Measurements from ENCODE around the gene NLK. TPM values are rescaled to one million over a fixed set of nuclear protein-coding genes. Genes with fewer than 3 reads are reported as not detected.
"Not testable (repeated sequence)": the region's sequence is repeated elsewhere in the genome, so short reads cannot be mapped to it uniquely, and the experiment has no call there.

Gene NLK
- total RNA-seq, 2 experiments from 2014 or later, result 12.8 to 14.4 TPM

DNA sequence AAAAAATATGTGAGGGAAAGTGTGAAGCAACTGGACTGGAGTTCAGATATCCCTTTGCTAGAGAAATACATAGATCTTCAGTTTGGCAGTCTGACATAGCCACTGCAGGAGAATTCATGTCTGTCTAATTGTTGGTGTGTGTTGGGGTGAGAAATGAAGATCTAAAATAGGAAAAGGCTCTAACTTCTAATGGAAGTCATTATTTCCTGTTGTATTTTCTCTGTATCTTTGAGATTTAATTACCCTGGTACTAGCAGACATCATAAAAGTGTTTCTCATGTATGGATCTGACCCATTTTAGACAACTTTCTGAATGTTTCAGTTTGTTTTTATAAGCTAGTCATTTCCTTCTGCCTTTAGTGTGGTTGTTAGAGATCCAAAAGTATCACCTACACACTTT is 128.3 kb downstream of the NLK start:
- no peak overlapping the region for H3K4me3 Mint-ChIP-seq
- ATAC-seq (ENCODE audit: low read depth) (no peak), DNase-seq (no peak)
- H3K9me3 Mint-ChIP-seq, result no peaks in the 10 kb centered on the region
- no peak overlapping the region for H3K27ac Mint-ChIP-seq
- H3K36me3 Mint-ChIP-seq, result peaks cover 22% of the 10 kb centered on the region
- peaks cover 13% of the 10 kb centered on the region for H3K4me1 Mint-ChIP-seq
- no peaks in the 10 kb centered on the region for H3K27me3 Mint-ChIP-seq
- POLR2A ChIA-PET, result no interaction called here

DNA sequence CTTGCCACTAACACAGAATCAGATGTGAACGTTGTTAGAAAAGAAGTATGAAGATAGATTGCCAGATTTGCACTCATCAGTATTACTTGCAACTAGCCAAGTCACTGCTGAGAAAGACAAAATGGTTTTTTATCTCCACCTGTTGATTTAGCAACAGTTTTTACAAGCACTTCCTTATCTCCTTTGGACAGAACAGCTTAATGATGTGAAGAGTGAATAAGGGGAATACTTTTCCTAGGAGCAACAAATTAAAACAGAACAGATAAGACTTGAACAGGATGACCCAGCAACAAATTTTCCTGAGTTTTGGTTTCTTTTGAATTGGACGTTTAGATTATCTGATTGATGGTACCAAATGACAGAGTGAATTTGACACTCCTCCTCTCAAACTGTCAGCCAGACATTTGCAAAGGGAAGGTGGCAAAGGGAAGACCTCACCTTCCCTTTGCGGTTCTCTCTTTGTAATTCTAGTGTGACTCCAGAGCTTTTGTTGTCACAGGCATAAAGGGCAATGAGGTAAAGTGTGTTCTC is 130.6 kb downstream of the NLK start:
- peaks cover 22% of the 10 kb centered on the region for H3K36me3 Mint-ChIP-seq
- H3K27me3 Mint-ChIP-seq, result no peaks in the 10 kb centered on the region
- no peak overlapping the region for H3K4me3 Mint-ChIP-seq
- POLR2A ChIA-PET, result no interaction called here
- no peak overlapping the region for H3K27ac Mint-ChIP-seq
- H3K4me1 Mint-ChIP-seq, result peaks cover 13% of the 10 kb centered on the region
- ATAC-seq (ENCODE audit: low read depth), result no peak
- no peak for DNase-seq
- H3K9me3 Mint-ChIP-seq, result no peaks in the 10 kb centered on the region

DNA sequence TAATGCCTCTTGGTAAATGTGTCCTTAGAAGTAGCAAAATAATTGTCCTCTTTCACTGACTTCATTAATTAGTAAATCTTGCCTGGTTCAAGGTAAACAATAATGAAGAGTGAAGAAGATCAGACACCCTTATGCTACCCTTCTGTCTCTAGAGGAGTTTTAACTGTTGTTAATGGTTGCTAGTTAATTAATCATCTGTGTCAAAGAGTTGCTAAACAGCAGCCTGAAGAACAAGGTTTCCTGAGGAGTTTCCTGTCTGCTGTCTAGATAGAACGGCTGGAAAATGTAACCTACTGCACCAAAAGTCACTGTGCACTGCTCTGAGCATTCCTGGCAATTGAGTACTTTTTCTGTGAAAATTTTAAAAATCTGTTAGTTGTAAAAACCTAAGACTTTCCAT is 131.3 kb downstream of the NLK start:
- ATAC-seq (ENCODE audit: low read depth), result no peak
- H3K27ac Mint-ChIP-seq, result no peak overlapping the region
- H3K4me3 Mint-ChIP-seq, result no peak overlapping the region
- H3K4me1 Mint-ChIP-seq, result peaks cover 13% of the 10 kb centered on the region
- POLR2A ChIA-PET, result no interaction called here
- no peaks in the 10 kb centered on the region for H3K27me3 Mint-ChIP-seq
- no peak for DNase-seq
- H3K36me3 Mint-ChIP-seq, result peaks cover 17% of the 10 kb centered on the region
- no peaks in the 10 kb centered on the region for H3K9me3 Mint-ChIP-seq

DNA sequence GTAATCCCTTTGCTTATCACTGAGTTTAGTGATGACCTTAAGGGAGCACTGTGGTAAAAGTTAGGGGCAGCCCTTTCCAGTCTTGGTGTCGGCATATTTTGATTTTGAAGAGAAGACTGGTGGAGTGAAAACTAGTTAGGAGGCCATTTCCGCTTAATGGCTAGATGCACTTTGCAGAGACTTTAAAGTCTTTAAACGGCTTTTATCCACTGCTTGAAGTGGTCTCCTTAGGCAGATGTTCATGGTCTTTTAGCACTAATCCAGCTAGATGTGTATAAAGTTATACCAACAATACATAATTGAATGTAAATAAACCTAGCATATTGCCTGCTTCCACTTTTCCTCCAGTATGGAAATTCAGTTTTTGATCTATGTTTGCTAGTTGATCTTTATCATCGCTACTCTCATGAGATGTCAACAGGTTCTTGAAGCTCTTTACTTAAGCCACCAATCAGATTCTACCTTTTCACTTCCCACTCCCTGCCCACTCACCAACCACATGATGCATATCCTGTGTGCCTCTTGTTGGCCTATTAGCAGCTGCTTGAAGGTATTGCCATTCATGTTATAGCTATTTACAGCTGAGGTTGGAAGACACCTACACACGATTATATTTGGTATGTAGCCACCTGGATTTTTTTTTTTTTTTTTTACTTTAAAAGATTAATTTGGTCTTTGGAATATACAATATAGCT is 132.0 kb downstream of the NLK start:
- no peak overlapping the region for H3K4me3 Mint-ChIP-seq
- peaks cover 17% of the 10 kb centered on the region for H3K36me3 Mint-ChIP-seq
- peak overlapping the region; percentile 58 for H3K27ac Mint-ChIP-seq
- no peaks in the 10 kb centered on the region for H3K9me3 Mint-ChIP-seq
- no peaks in the 10 kb centered on the region for H3K27me3 Mint-ChIP-seq
- POLR2A ChIA-PET, result interaction anchor here (0.7 kb wide), 1 partner anchor 401 kb away, joined by 3 read pairs; no protein-coding TSS in a partner anchor
- ATAC-seq (ENCODE audit: low read depth) (peak; percentile 79), DNase-seq (no peak)
- peaks cover 13% of the 10 kb centered on the region for H3K4me1 Mint-ChIP-seq

DNA sequence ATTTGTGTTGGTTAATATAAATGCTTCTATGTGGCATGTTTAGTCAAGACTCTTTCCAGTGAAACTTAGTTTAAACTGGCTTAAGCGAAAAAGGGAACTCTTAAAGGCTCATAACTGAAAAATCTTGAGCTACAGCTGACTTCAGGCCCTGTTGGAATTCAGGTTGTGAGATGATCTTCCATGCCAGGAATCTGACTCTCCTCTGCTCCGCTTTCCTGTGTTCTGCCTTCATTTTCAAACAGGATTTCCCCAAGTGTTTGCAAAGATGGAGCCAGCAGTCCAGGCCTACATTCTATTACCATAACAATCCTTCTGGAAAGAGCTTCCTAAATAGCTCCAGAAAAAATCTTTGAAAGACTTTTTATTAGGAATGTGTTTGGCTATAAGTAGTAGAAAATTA is 134.9 kb downstream of the NLK start:
- H3K9me3 Mint-ChIP-seq, result no peaks in the 10 kb centered on the region
- no peak overlapping the region for H3K4me3 Mint-ChIP-seq
- H3K27me3 Mint-ChIP-seq, result no peaks in the 10 kb centered on the region
- peaks cover 12% of the 10 kb centered on the region for H3K36me3 Mint-ChIP-seq
- no peak for DNase-seq
- ATAC-seq (ENCODE audit: low read depth), result no peak
- H3K4me1 Mint-ChIP-seq, result peaks cover 21% of the 10 kb centered on the region
- H3K27ac Mint-ChIP-seq, result no peak overlapping the region
- POLR2A ChIA-PET, result no interaction called here

DNA sequence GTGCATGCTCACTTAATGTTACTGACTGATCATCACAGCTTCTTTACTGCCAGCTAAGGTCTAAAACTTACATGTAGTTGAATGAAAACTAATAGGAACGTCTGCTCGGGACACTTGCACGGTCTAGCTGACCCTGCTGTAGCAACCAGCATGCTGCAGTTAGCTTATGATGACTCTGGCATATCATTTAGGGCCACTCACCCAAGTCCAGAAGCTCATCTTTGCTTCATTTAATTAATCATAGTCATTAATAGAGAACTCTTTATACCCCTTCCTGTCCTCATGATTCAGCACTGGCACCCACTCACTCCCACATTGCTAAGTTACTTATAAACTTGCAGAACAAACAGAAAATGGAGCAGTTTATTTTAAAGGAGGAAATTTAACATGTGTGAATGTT is 136.3 kb downstream of the NLK start:
- no peak for ATAC-seq (ENCODE audit: low read depth)
- Mint-ChIP-seq H3K36me3 (peaks cover 2% of the 10 kb centered on the region), H3K4me3 (no peak overlapping the region), H3K27me3 (no peaks in the 10 kb centered on the region), H3K9me3 (no peaks in the 10 kb centered on the region), H3K4me1 (peaks cover 12% of the 10 kb centered on the region), H3K27ac (no peak overlapping the region)
- no peak for DNase-seq
- POLR2A ChIA-PET, result no interaction called here

DNA sequence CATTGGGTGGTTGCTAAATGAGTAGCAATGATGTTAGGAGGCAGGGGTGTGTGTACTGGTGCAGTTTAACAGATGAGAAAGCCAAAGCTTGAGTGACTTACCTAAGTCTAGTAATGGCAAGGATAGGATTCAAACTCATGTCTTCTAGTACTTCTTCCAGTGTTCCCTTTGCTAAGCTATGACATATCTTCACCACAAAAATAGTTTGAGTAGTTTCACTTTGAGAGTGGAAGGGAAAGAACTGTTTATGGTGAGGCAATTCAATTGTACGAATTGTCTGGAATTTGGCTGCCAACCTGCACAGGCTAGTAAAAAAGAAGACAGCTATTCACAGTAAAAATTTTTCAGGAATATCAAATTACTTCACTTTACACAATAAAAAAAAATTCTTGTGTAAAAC is 138.0 kb downstream of the NLK start:
- Mint-ChIP-seq H3K4me1 (peaks cover 7% of the 10 kb centered on the region), H3K36me3 (peaks cover 3% of the 10 kb centered on the region), H3K9me3 (no peaks in the 10 kb centered on the region), H3K27ac (no peak overlapping the region), H3K4me3 (no peak overlapping the region), H3K27me3 (no peaks in the 10 kb centered on the region)
- POLR2A ChIA-PET, result no interaction called here
- DNase-seq (no peak), ATAC-seq (ENCODE audit: low read depth) (no peak)

DNA sequence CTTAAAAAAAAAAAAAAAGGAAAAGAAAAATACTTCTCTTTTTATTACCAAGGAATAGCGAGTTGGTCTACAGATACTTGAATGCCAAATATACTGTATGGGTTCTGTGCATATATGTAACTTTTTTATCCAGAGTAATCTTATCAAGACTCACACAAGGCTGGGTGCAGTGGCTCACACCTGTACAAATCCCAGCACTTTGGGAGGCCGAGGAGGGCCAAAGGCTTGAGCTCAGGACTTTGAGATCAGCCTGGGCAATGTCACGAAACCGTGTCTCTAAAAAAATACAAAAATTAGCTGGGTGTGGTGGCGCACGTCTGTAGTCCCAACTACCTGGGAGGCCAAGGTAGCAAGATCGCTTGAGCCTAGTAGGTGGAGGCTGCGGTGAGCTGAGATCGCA is 139.1 kb downstream of the NLK start:
- Mint-ChIP-seq H3K36me3 (peaks cover 14% of the 10 kb centered on the region), H3K27me3 (no peaks in the 10 kb centered on the region), H3K27ac (no peak overlapping the region), H3K9me3 (peaks cover 8% of the 10 kb centered on the region), H3K4me3 (no peak overlapping the region), H3K4me1 (peaks cover 7% of the 10 kb centered on the region)
- POLR2A ChIA-PET, result no interaction called here
- ATAC-seq (ENCODE audit: low read depth) (no peak), DNase-seq (no peak)

DNA sequence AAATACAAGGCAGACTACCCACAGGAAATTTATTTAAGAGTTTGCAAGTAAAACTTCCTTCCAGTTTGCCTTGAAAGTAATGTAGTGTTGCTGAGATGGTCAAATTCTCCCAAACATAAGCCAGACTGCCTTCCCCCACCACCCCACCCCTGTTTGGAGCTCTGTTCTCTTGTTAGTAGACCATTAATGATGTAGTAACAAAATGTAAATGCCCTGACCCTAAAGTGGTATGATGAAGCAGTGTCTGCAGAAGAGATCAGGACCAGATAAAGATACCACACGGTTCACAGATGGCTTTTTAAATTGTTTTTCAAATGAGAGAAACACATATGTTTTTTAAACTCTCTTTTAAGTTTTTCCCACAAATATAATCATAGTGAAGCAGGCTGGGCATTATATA is 140.1 kb downstream of the NLK start:
- Mint-ChIP-seq H3K4me1 (peaks cover 7% of the 10 kb centered on the region), H3K27ac (no peak overlapping the region), H3K27me3 (no peaks in the 10 kb centered on the region), H3K4me3 (no peak overlapping the region), H3K9me3 (peaks cover 9% of the 10 kb centered on the region), H3K36me3 (peaks cover 18% of the 10 kb centered on the region)
- POLR2A ChIA-PET, result no interaction called here
- ATAC-seq (ENCODE audit: low read depth) (no peak), DNase-seq (no peak)

DNA sequence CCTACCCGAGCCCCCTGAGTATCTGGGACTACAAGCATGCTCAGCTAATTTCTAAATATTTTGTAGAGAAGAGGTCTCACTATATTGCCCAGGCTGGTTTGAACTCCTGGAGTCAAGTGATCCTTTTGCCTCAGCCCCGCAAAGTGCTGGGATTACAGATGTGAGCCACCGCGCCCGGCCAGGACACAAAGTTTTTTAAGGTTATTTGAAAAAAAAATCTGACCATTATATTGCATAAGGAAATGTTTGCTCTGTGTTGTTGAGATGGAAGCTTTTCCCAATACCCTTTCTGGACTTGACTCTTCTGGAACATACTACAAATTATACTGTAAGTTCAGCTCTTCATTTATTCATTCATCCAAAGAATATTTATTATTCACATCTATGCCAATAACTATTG is 143.2 kb downstream of the NLK start:
- POLR2A ChIA-PET, result no interaction called here
- ATAC-seq (ENCODE audit: low read depth), result no peak
- no peak overlapping the region for H3K4me3 Mint-ChIP-seq
- H3K4me1 Mint-ChIP-seq, result no peaks in the 10 kb centered on the region
- H3K27me3 Mint-ChIP-seq, result no peaks in the 10 kb centered on the region
- no peak for DNase-seq
- H3K27ac Mint-ChIP-seq, result no peak overlapping the region
- peaks cover 9% of the 10 kb centered on the region for H3K9me3 Mint-ChIP-seq
- peaks cover 19% of the 10 kb centered on the region for H3K36me3 Mint-ChIP-seq

DNA sequence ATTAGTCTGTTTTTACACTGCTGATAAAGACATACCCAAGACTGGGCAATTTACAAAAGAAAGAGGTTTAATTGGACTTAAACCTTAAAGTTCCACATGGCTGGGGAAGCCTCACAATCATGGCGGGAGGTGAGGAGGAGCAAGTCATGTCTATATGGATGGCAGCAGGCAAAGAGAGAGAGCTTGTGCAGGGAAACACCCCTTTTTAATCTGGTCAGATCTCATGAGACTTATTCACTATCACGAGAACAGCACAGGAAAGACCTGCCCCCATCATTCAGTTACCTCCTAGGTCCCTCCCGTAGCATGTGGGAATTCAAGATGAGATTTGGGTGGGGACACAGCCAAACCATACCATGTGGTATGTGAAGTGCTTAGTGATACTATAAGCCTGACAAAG is 144.0 kb downstream of the NLK start:
- H3K27me3 Mint-ChIP-seq; H3K9me3 Mint-ChIP-seq; H3K27ac Mint-ChIP-seq; DNase-seq; H3K4me3 Mint-ChIP-seq; ATAC-seq (ENCODE audit: low read depth); H3K4me1 Mint-ChIP-seq; POLR2A ChIA-PET: not testable (repeated sequence)
- H3K36me3 Mint-ChIP-seq, result peaks cover 19% of the 10 kb centered on the region

DNA sequence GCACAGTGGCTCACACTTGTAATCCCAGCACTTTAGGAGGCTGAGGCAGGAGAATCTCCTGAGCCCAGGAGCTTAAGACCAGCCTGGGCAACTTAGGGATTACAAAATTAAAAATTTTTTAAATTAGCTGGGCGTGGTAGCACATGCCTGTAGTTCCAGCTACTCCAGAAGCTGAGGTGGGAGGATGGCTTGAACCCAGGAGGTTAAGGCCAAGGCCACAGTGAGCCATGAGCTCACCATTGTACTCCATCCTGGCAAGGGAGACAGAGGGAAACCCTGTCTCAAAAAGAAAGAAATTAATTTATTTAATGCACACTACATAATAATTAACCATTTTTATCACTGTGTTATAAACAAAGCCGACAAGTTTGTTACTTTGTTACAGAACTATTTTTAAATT is 145.5 kb downstream of the NLK start:
- Mint-ChIP-seq H3K27me3 (no peaks in the 10 kb centered on the region), H3K9me3 (peaks cover 9% of the 10 kb centered on the region), H3K27ac (no peak overlapping the region), H3K4me1 (no peaks in the 10 kb centered on the region), H3K4me3 (no peak overlapping the region), H3K36me3 (peaks cover 19% of the 10 kb centered on the region)
- no peak for DNase-seq
- POLR2A ChIA-PET, result no interaction called here
- ATAC-seq (ENCODE audit: low read depth), result no peak

DNA sequence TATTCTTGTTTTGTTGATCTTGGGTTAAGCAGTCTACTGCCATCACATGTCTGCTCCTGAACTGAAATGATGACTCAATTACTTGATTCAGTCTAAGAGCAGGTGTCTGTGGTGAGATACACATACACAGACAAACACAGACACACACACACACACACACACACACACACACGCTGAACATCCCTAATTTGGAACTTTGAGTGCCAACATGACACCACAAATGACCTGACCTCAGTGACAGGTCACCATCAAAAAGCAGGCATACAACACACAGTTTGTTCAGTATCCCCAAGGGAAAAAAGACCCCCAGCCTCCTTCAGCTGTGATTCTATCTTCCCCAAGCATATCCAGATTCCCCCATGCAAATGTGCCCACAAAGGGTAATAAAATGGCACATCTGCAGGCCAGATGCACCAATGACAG is 146.4 kb downstream of the NLK start:
- POLR2A ChIA-PET, result no interaction called here
- no peaks in the 10 kb centered on the region for H3K27me3 Mint-ChIP-seq
- ATAC-seq (ENCODE audit: low read depth) (no peak), DNase-seq (no peak)
- H3K4me1 Mint-ChIP-seq, result no peaks in the 10 kb centered on the region
- H3K36me3 Mint-ChIP-seq, result peaks cover 19% of the 10 kb centered on the region
- H3K27ac Mint-ChIP-seq, result no peak overlapping the region
- peaks cover 9% of the 10 kb centered on the region for H3K9me3 Mint-ChIP-seq
- H3K4me3 Mint-ChIP-seq, result no peak overlapping the region

DNA sequence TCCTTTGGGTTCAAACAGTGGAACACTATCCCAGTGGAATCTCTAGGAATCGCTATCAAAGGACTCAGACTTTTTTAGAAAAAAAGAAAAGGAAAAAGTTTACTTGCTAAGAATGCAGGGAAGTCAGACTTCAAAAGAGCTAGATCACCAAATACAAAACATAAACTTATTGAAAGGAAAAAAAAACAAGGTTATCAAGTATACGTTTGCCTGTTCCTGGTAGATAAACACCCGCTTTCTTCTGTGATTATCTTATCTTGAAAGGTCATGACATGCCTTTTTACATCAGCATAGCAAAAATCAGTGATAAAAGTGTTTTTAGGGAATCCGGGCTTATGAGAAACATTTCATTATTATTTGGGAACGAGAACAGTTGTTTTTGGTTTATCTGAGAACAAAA is 147.2 kb downstream of the NLK start:
- Mint-ChIP-seq H3K27ac (no peak overlapping the region), H3K4me1 (no peaks in the 10 kb centered on the region), H3K27me3 (no peaks in the 10 kb centered on the region), H3K9me3 (peaks cover 9% of the 10 kb centered on the region), H3K4me3 (no peak overlapping the region), H3K36me3 (peaks cover 19% of the 10 kb centered on the region)
- DNase-seq (no peak), ATAC-seq (ENCODE audit: low read depth) (no peak)
- POLR2A ChIA-PET, result no interaction called here

Measured in activated naive CD8-positive, alpha-beta T cell treated with anti-CD3 and anti-CD28 coated beads, Interleukin-2, amount 10 ng/mL, durations not matched to agents 7 days and 5 days (primary cell).